ENCODE data around the gene ACAD9. TPM values are rescaled to one million over a fixed set of nuclear protein-coding genes. Genes with fewer than 3 reads are reported as not detected.
A peak's percentile ranks its signal among the peaks of the same experiment; 100 is the strongest.
"Not testable (repeated sequence)": the region's sequence is repeated elsewhere in the genome, so short reads cannot be mapped to it uniquely, and the experiment has no call there.

ACAD9 gene
- total RNA-seq = 10 to 100 TPM; 27.3 to 91.2 (median 49.5) TPM

GRCh38 chr3:128879125-128879969 lies at the start of gene ACAD9:
Gene ACAD9 (plus strand): TSS chr3:128879620. CDS start chr3:128879692, 72 bp downstream.
- peak; percentile 96 to 99 (median 99) for DNase-seq
- peak within 1 kb of the TSS; percentile 75 to 91 (median 80) for H3K4me3 ChIP-seq
- H3K27ac ChIP-seq = peak within 1 kb of the TSS; percentile 84 to 94 (median 88)
- TF ChIP-seq POLR2A (IDR thresholded peaks at IDR 0.05) = peak; percentile 89 to 90
- no peak for TF ChIP-seq CTCF (IDR thresholded peaks at IDR 0.05)
- no peaks in the 10 kb centered on the region for H3K9me3 ChIP-seq
- no peaks in the 10 kb centered on the region for H3K27me3 ChIP-seq
- H3K36me3 ChIP-seq = no peaks in the 10 kb centered on the region
- peaks cover 7 to 42% (median 14%) of the 10 kb centered on the region in 4 donors for H3K4me1 ChIP-seq

- not testable (repeated sequence) for H3K9me3 ChIP-seq, H3K27me3 ChIP-seq, DNase-seq, H3K27ac ChIP-seq, H3K4me1 ChIP-seq, H3K4me3 ChIP-seq, H3K36me3 ChIP-seq
Observed at GRCh38 chr3:128829925-128830625, 49.3 kb upstream of the ACAD9 start.

- H3K27ac ChIP-seq, H3K27me3 ChIP-seq, H3K4me3 ChIP-seq, H3K9me3 ChIP-seq, H3K4me1 ChIP-seq, H3K36me3 ChIP-seq, DNase-seq: not testable (repeated sequence)
Observed at GRCh38 chr3:128830762-128831161, 48.7 kb upstream of the ACAD9 start.

- H3K4me1 ChIP-seq, H3K27me3 ChIP-seq, H3K27ac ChIP-seq, H3K36me3 ChIP-seq, DNase-seq, H3K9me3 ChIP-seq, H3K4me3 ChIP-seq: not testable (repeated sequence)
Observed at GRCh38 chr3:128832979-128833378, 46.4 kb upstream of the ACAD9 start.

GRCh38 chr3:128835096-128835495 lies 44.3 kb upstream of the ACAD9 start:
- DNase-seq = no peak
- Histone ChIP-seq H3K27ac (no peak overlapping the region), H3K27me3 (no peaks in the 10 kb centered on the region), H3K4me3 (no peak overlapping the region), H3K9me3 (no peaks in the 10 kb centered on the region), H3K36me3 (no peaks in the 10 kb centered on the region), H3K4me1 (no peaks in the 10 kb centered on the region)
- TF ChIP-seq CTCF (IDR thresholded peaks at IDR 0.05) = no peak
- TF ChIP-seq POLR2A (IDR thresholded peaks at IDR 0.05) = no peak

- Histone ChIP-seq H3K4me1 (peaks cover 0 to 12% (median 2%) of the 10 kb centered on the region in 4 donors), H3K36me3 (no peaks in the 10 kb centered on the region), H3K27ac (no peak overlapping the region), H3K9me3 (no peaks in the 10 kb centered on the region), H3K27me3 (no peaks in the 10 kb centered on the region), H3K4me3 (no peak overlapping the region)
- TF ChIP-seq POLR2A (IDR thresholded peaks at IDR 0.05) (no peak), CTCF (IDR thresholded peaks at IDR 0.05) (no peak)
- no peak for DNase-seq
Observed at GRCh38 chr3:128841926-128842920, 37.2 kb upstream of the ACAD9 start.
